Stimulated activated CD8-positive, alpha-beta memory T cell treated with anti-CD3 and anti-CD28 coated beads, Interleukin-15, amount 100 ng/mL, for 4 hours (primary cell): Measurements from ENCODE around the gene DRAXIN.

Source experiments
- DNase-seq, 2 donors: peaks; one replicate each; pipeline ENCODE4 v3.0.0-alpha.2; 2020; ENCODE audit warnings: low read depth in 2 of 2

Gene DRAXIN

GRCh38 chr1:11764115-11764514 is 72.6 kb downstream of the DRAXIN start:
- DNase-seq: no peak

GRCh38 chr1:11764519-11764918 is 73.0 kb downstream of the DRAXIN start:
- DNase-seq: no peak

- no peak for DNase-seq
Observed at GRCh38 chr1:11765661-11766428, 74.3 kb downstream of the DRAXIN start.

GRCh38 chr1:11766429-11766776 is 74.9 kb downstream of the DRAXIN start:
- DNase-seq: no peak

- DNase-seq: no peak
Observed at GRCh38 chr1:11767922-11768704, 76.6 kb downstream of the DRAXIN start.

- DNase-seq: no peak
Observed at GRCh38 chr1:11768821-11769220, 77.3 kb downstream of the DRAXIN start.

- DNase-seq: no peak
Observed at GRCh38 chr1:11769274-11769673, 77.8 kb downstream of the DRAXIN start.

- no peak for DNase-seq
Observed at GRCh38 chr1:11770011-11770410, 78.5 kb downstream of the DRAXIN start.

GRCh38 chr1:11771481-11772043 is 80.1 kb downstream of the DRAXIN start:
- no peak for DNase-seq

- DNase-seq: no peak
Observed at GRCh38 chr1:11772458-11772857, 80.9 kb downstream of the DRAXIN start.

GRCh38 chr1:11774753-11775152 is 83.2 kb downstream of the DRAXIN start:
- DNase-seq: no peak
